Activated CD4-positive, alpha-beta T cell treated with anti-CD3 and anti-CD28 coated beads for 1 hour (primary cell): ENCODE results near the gene HOXB2.
"Not testable (repeated sequence)": the region's sequence is repeated elsewhere in the genome, so short reads cannot be mapped to it uniquely, and the experiment has no call there.

ENCODE experiments used
- DNase-seq: peaks from one replicate; pipeline ENCODE4 v3.0.0-alpha.2; 2020

Gene HOXB2

GRCh38 chr17:48539177-48539576 is 5.7 kb downstream of the HOXB2 start:
- no peak for DNase-seq

- no peak for DNase-seq
These were observed 7.6 kb downstream of the HOXB2 start for GRCh38 chr17:48537316-48537715.

DNA sequence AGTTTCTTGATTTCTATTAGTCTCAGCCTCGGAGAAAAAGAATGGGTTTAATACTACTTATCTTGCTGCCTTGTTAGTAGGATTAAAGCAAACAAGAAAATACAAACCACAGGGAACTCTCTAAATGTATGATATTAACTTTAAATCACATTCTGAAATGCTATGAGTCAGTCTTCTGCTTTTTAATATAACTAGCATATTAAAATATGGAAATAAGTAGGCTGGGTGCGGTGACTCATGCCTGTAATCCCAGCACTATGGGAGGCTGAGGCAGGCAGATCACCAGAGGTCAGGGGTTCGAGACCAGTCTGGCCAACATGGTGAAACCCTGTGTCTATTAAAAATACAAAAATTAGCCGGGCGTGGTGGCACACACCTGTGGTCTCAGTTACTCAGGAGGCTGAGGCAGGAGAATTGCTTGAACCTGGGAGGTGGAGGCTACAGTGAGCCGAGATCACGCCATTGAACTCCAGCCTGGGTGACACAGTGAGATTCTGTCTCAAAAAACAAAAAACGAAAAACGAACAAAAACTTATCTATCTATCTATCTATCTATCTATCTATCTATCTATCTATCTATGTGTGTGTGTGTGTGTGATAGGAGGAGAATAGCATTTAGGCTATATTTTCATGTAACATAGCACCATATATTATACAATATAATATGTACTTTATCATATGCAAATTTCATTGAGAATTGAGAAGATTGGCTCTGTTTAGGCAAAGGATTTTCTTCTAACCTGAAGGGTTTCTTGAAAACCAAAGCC is 8.9 kb downstream of the HOXB2 start:
- not testable (repeated sequence) for DNase-seq

DNA sequence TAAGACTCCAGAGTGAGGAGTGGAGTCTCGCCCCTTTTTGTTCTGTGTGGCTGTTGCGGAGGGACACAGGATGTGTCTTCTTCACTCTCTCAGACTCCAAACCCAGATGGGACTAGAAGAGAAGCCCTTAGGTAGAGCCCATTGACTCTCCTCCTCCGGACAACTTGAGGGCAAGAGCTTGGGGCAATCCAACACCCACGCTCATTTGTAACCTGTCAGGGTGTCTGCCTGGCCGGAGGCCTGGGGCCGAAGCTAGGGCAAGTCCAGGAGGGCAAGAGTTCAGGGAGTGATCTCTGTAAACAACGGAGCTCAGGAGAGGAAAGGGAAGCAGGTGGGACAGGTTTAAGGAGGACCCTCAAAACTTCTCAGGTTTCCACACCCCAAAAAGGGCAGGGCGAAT is 12.6 kb downstream of the HOXB2 start:
- DNase-seq: no peak

DNA sequence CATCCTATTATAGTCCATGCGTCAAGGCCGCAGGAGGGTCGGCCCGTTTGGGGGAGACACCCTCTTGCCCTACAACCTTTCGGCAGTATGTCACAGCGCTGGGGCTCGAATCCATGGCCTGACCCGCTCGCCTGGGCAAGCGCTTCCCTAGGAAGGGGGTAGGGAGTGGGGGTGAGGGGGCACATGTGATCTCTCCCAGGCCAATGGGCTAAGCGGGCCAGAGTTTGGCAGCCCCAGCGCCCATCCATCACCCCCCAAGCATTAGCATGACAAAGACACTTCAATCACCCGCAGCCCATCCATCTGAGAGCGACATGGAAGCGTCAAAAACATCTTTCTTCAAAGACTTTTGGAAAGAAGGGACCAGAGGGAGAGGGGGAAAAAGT is 14.0 kb downstream of the HOXB2 start, which contains the start of gene HOXB1:
TSS of gene HOXB1 (minus strand) at position 125 of the 386 bp plus-strand sequence. CDS start at position 18, 107 bp downstream.
- no peak for DNase-seq

- DNase-seq: no peak
These were observed 14.6 kb downstream of the HOXB2 start for GRCh38 chr17:48530208-48530886.

DNA sequence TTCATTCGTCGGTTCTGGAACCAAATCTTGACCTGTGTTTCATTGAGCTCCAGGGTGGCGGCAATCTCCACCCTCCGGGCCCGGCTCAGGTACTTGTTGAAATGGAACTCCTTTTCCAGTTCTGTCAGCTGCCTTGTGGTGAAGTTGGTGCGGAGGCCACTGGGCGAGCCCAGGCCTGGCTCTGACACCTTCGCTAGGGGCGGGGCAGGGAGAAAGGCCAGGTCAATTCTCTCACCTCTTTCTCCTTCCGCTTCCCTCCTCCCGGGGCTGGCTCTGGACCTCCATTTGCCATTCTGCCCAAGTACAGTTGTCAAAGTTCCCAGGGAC is 15.3 kb downstream of the HOXB2 start:
- DNase-seq: no peak

GRCh38 chr17:48528936-48529682 is 15.8 kb downstream of the HOXB2 start:
- DNase-seq: no peak

DNA sequence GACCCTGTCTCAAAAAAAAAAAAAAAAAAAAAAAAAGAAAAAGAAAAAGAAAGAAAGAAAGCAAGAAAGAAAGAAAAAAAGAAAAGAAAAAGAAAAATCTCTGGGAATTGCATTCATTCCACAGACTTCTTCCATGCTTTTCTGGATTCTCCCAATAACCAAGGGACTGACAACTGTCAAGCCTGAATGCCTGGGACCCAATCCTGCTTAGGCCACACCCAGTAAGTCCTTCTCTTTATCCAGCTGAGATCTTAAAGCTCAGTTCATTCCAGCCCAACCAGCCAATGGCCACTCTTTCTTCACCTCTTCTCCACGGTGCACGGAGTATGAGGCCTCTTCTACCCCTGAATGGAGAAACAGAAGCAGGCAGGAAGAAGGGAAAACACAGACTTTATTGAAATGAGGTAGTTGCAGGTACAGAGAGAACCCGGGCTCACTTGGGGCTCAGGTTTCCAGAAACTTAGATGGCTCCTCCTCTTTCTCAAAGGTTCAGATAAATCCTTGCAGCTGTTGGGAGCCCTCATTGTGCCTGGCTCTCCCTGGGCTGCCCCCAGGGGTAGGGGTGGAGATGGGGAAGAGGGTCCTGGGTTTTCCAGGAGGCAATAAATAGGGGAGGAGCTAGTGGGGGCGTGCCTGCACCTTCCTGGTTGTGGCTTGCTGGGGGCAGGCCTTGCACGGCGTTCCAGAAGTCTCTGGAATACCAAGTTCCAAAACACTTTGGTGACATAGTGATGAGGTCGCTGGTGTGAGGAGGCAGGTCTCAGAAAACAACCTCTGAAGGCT is 16.6 kb downstream of the HOXB2 start:
- no peak for DNase-seq

GRCh38 chr17:48527547-48527932 is 17.4 kb downstream of the HOXB2 start:
- DNase-seq: no peak

DNA sequence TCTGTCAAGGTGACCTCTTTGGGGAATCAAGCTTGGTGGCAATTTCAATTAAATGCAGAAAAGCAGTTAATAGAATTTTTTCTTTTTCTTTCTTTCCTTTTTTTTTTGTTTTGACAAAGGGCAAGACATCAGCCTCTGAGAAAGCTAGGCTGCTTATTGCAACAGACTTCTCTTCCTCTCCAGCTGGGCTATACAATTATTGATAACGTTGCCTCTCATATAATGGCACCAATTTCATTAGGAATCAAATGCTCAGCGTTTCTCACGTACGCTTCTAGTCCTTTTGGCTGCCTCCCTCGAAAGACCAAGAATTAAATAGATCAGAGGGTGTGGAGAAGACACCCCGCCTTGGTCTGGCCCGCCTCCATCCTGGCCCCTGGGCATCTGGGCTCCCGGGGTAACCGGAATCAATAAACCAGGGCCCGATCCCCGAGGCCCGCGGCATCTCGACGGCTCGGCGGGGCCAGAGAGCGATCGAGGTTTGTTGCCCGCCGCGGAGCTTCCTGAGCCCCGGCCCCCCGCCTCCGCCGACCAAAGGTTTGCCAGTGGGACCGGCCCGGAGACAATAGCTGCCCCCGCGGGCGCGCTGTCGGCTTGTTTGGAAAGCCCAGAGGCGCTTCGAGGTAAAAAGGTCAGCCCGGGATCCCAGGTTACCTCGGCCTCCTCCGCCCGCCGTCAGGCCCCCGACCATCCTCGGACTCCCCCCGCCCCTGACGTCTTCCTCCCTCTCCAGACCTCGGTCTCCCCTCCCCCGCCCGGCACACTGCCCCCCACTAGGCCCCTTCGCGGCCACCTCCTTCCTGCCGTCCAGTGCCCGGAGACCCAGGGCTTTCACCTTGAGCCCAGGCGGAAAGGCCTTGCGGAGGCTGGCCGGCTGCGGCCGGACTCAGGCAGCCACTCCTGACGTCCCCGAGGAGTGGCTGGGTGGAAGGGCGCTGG is 18.0 kb downstream of the HOXB2 start:
- DNase-seq: no peak

DNA sequence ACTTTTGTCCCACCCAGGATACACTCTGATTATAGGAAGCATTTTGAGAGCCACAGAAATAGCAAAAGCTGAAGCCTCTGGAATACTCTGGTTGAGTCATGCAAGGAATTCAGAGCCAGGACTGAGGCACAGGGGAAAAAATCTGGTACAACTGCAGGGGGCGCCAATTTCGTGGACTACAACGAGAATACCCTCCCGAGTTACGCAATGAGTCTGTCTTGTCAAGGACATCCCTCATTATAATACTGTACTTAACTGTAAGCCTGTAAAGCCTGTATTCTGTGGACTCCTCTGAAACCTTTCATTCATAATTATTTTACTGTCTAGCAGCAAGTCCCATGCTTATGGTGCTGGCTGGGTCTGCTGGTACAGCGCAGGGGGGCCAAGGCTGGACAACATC is 21.9 kb downstream of the HOXB2 start:
- DNase-seq: no peak

GRCh38 chr17:48522031-48522653 is 22.8 kb downstream of the HOXB2 start:
- no peak for DNase-seq

- no peak for DNase-seq
These were observed 24.3 kb downstream of the HOXB2 start for GRCh38 chr17:48520631-48521079.

- DNase-seq: no peak
These were observed 25.5 kb downstream of the HOXB2 start for GRCh38 chr17:48519427-48519826.

DNA sequence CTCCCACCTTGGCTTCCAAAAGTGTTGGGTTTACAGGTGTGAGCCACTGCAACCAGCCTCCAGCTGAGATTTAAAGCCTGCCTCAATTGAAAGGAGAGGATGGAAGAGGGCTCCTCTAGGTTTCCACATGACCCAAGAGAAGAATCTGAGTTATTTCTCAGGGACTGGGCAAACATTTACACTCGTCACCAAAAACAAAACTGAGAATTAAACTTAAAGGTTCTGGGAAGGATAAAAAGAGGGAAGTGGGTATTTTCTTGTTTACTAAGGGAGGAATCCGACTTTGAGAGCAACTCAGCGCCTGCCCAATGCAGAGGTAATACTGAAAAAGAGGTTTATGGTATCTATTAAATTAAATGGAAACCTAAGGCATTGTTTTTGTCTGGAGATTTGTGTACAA is 27.4 kb downstream of the HOXB2 start:
- no peak for DNase-seq

- DNase-seq: no peak
These were observed 28.7 kb downstream of the HOXB2 start for GRCh38 chr17:48515925-48516900.

GRCh38 chr17:48514477-48514876 is 30.4 kb downstream of the HOXB2 start:
- DNase-seq: no peak

DNA sequence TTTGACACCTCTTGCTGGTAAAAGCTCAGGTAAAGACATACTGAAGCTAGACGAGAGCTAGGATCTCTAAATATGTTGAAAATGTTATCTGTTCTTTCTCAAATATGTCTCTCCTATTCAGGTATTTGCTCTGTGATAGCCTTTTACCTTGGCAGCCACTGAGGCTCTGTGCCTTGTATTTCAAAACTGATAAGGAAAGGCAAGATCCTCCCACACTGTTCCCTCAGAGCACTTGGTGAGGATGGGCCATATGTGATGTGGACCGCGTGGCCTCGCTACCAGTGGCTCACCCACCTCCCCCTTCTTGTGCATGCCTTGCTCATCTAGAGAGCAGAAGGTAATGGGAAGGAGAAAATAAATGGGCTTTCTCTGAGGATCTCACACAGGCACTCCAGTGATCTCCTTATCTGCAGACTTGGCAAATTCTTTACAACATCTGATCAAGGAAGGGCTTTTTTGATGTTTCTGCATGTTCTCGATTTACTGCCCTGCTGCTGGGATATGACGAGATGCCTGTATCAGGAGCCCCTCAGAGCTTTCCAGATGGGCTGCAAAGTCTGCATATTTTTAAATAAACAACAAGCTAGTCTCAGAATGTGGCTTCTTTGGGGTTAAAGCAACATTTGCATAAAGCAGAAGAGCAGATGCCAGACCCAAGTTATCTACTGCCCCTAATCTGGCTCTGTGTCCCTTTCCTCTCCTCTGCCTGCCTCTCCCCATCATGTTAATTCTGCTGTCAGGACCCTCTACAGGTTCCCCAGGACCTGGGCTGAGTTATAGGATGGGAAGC is 31.0 kb downstream of the HOXB2 start:
- DNase-seq: no peak
